ENCODE measurements around the gene PLEKHA1.

The PLEKHA1 gene

GRCh38 chr10:122473116-122473515, 98.6 kb downstream of the PLEKHA1 start:
- TF ChIP-seq GATA3 (IDR thresholded peaks at IDR 0.05; ENCODE audit: low read depth, low read length) = no peak
- TF ChIP-seq GATA2 (IDR thresholded peaks at IDR 0.05; ENCODE audit: low read depth, low read length) = no peak

GRCh38 chr10:122474131-122474818, 99.8 kb downstream of the PLEKHA1 start:
- TF ChIP-seq GATA3 (IDR thresholded peaks at IDR 0.05; ENCODE audit: low read depth, low read length) = no peak
- no peak for TF ChIP-seq GATA2 (IDR thresholded peaks at IDR 0.05; ENCODE audit: low read depth, low read length)

DNA sequence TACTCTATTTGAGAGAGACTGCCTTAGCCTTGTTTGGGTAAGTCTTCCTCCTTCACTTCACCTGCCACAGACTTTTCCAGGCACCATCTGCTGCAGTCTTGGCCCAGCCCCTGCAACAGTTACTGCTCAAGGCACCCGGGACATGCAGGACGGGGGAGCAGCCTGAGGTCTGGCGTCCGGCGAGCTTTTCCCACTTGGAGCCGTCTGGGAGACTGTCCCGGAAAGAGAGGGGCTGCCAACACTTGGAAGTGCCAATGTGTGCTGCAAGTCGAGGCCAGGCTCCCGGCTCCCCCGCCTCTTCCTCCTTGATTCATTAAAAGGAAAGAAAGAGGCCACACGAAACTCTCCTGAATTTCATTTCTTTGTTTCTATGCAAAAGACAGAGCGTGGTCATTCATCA, 100.6 kb downstream of the PLEKHA1 start:
- TF ChIP-seq GATA2 (IDR thresholded peaks at IDR 0.05; ENCODE audit: low read depth, low read length) = no peak
- no peak for TF ChIP-seq GATA3 (IDR thresholded peaks at IDR 0.05; ENCODE audit: low read depth, low read length)

GRCh38 chr10:122475591-122476332, 101.3 kb downstream of the PLEKHA1 start:
- no peak for TF ChIP-seq GATA2 (IDR thresholded peaks at IDR 0.05; ENCODE audit: low read depth, low read length)
- no peak for TF ChIP-seq GATA3 (IDR thresholded peaks at IDR 0.05; ENCODE audit: low read depth, low read length)

- TF ChIP-seq GATA3 (IDR thresholded peaks at IDR 0.05; ENCODE audit: low read depth, low read length) (no peak), GATA2 (IDR thresholded peaks at IDR 0.05; ENCODE audit: low read depth, low read length) (no peak)
Observed at GRCh38 chr10:122476333-122476695, 101.8 kb downstream of the PLEKHA1 start.

GRCh38 chr10:122477436-122477835, 102.9 kb downstream of the PLEKHA1 start:
- TF ChIP-seq GATA2 (IDR thresholded peaks at IDR 0.05; ENCODE audit: low read depth, low read length) (no peak), GATA3 (IDR thresholded peaks at IDR 0.05; ENCODE audit: low read depth, low read length) (no peak)

DNA sequence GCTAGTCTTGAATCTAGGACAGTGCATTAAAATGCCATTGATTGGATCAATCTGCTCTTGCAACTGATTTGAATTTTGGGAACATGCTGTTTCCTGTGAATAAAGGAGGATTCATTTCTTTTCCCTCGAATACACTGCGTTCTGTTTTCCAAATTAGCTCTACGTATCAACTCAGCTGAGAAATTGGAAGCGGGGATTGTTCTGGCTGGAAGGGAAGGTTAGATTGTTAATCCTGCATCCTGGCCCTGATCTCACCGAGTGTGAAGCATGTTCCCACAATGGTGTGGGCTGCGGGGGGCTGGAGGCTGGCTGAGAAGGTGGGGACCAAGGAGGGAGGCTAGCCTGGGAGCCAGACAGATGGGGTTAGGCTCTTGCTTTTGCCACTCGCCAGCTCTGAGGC, 104.5 kb downstream of the PLEKHA1 start:
- TF ChIP-seq GATA2 (IDR thresholded peaks at IDR 0.05; ENCODE audit: low read depth, low read length) (no peak), GATA3 (IDR thresholded peaks at IDR 0.05; ENCODE audit: low read depth, low read length) (no peak)

- no peak for TF ChIP-seq GATA3 (IDR thresholded peaks at IDR 0.05; ENCODE audit: low read depth, low read length)
- TF ChIP-seq GATA2 (IDR thresholded peaks at IDR 0.05; ENCODE audit: low read depth, low read length) = no peak
Observed at GRCh38 chr10:122480146-122480833, 105.8 kb downstream of the PLEKHA1 start.

GRCh38 chr10:122481296-122482056, 107.0 kb downstream of the PLEKHA1 start:
- TF ChIP-seq GATA3 (IDR thresholded peaks at IDR 0.05; ENCODE audit: low read depth, low read length) (no peak), GATA2 (IDR thresholded peaks at IDR 0.05; ENCODE audit: low read depth, low read length) (no peak)
